ENCODE data around the gene ATP8B4.

Gene ATP8B4

GRCh38 chr15:49990835-49991545 is 128.0 kb downstream of the ATP8B4 start:
- POLR2A ChIA-PET, result interaction anchor here (0.7 kb wide), 1 partner anchor 118 kb away, joined by 3 read pairs; no protein-coding TSS in a partner anchor
- TF ChIP-seq BHLHE40 (IDR thresholded peaks at IDR 0.05; ENCODE audit: borderline replicate concordance) (no peak), ELF4 (IDR thresholded peaks at IDR 0.05) (no peak), HDGF (IDR thresholded peaks at IDR 0.05; ENCODE audit: borderline replicate concordance) (no peak), NFRKB (IDR thresholded peaks at IDR 0.05) (no peak), SUZ12 (IDR thresholded peaks at IDR 0.05) (no peak)
- CTCF ChIA-PET, result interaction anchor here (0.7 kb wide), 1 partner anchor 150 kb away, joined by 4 read pairs; no protein-coding TSS in a partner anchor
- no peak for DNase-seq (ENCODE audit: extremely low spot score)

GRCh38 chr15:49989498-49989897 is 129.5 kb downstream of the ATP8B4 start:
- no peak for DNase-seq (ENCODE audit: extremely low spot score)
- ChIA-PET CTCF (no interaction called here), POLR2A (no interaction called here)
- TF ChIP-seq FOXA1 (IDR thresholded peaks at IDR 0.05) (no peak), NFRKB (IDR thresholded peaks at IDR 0.05) (no peak), CTBP1 (IDR thresholded peaks at IDR 0.05; ENCODE audit: borderline replicate concordance) (no peak), HDGF (IDR thresholded peaks at IDR 0.05; ENCODE audit: borderline replicate concordance) (no peak)

GRCh38 chr15:49988766-49989165 is 130.3 kb downstream of the ATP8B4 start:
- DNase-seq (ENCODE audit: extremely low spot score), result no peak
- ChIA-PET CTCF (no interaction called here), POLR2A (no interaction called here)
- TF ChIP-seq ARNT (IDR thresholded peaks at IDR 0.05), result no peak
- TF ChIP-seq HDGF (IDR thresholded peaks at IDR 0.05; ENCODE audit: borderline replicate concordance), result no peak
- no peak for TF ChIP-seq FOXM1 (IDR thresholded peaks at IDR 0.05; ENCODE audit: borderline replicate concordance)
- TF ChIP-seq TARDBP (IDR thresholded peaks at IDR 0.05), result no peak
- TF ChIP-seq BHLHE40 (IDR thresholded peaks at IDR 0.05; ENCODE audit: borderline replicate concordance), result no peak
- no peak for TF ChIP-seq LEF1 (IDR thresholded peaks at IDR 0.05; ENCODE audit: borderline replicate concordance)
- TF ChIP-seq ELF4 (IDR thresholded peaks at IDR 0.05), result no peak
- no peak for TF ChIP-seq L3MBTL2 (conservative IDR thresholded peaks at IDR 0.05)
- TF ChIP-seq SP1 (IDR thresholded peaks at IDR 0.05), result no peak
- no peak for TF ChIP-seq CTBP1 (IDR thresholded peaks at IDR 0.05; ENCODE audit: borderline replicate concordance)
- TF ChIP-seq PKNOX1 (IDR thresholded peaks at IDR 0.05), result no peak
- no peak for TF ChIP-seq SUZ12 (IDR thresholded peaks at IDR 0.05)
- no peak for TF ChIP-seq FOXA1 (IDR thresholded peaks at IDR 0.05)
- TF ChIP-seq ZNF384 (IDR thresholded peaks at IDR 0.05), result no peak

- DNase-seq (ENCODE audit: extremely low spot score), result no peak
- TF ChIP-seq PKNOX1 (IDR thresholded peaks at IDR 0.05) (no peak), FOXK2 (IDR thresholded peaks at IDR 0.05) (no peak), L3MBTL2 (conservative IDR thresholded peaks at IDR 0.05) (no peak), FOXA1 (IDR thresholded peaks at IDR 0.05) (no peak), NFRKB (IDR thresholded peaks at IDR 0.05) (no peak), ARNT (IDR thresholded peaks at IDR 0.05) (no peak), SUZ12 (IDR thresholded peaks at IDR 0.05) (no peak)
- ChIA-PET POLR2A (no interaction called here), CTCF (no interaction called here)
These were observed 131.1 kb downstream of the ATP8B4 start for GRCh38 chr15:49987896-49988295.

GRCh38 chr15:49987198-49987785 is 131.7 kb downstream of the ATP8B4 start:
- DNase-seq (ENCODE audit: extremely low spot score), result no peak
- CTCF ChIA-PET, result no interaction called here
- POLR2A ChIA-PET, result no interaction called here
- TF ChIP-seq NFRKB (IDR thresholded peaks at IDR 0.05), result no peak

- DNase-seq (ENCODE audit: extremely low spot score), result no peak
- POLR2A ChIA-PET, result no interaction called here
- CTCF ChIA-PET, result no interaction called here
- TF ChIP-seq SUZ12 (IDR thresholded peaks at IDR 0.05), result no peak
- TF ChIP-seq CTBP1 (IDR thresholded peaks at IDR 0.05; ENCODE audit: borderline replicate concordance), result no peak
- no peak for TF ChIP-seq NFRKB (IDR thresholded peaks at IDR 0.05)
- TF ChIP-seq FOXK2 (IDR thresholded peaks at IDR 0.05), result no peak
- TF ChIP-seq FOXA1 (IDR thresholded peaks at IDR 0.05), result no peak
- TF ChIP-seq ELF4 (IDR thresholded peaks at IDR 0.05), result no peak
- TF ChIP-seq LEF1 (IDR thresholded peaks at IDR 0.05; ENCODE audit: borderline replicate concordance), result no peak
- TF ChIP-seq SP1 (IDR thresholded peaks at IDR 0.05), result no peak
- TF ChIP-seq FOXM1 (IDR thresholded peaks at IDR 0.05; ENCODE audit: borderline replicate concordance), result no peak
- TF ChIP-seq TARDBP (IDR thresholded peaks at IDR 0.05), result no peak
- no peak for TF ChIP-seq HDGF (IDR thresholded peaks at IDR 0.05; ENCODE audit: borderline replicate concordance)
- TF ChIP-seq L3MBTL2 (conservative IDR thresholded peaks at IDR 0.05), result no peak
These were observed 132.7 kb downstream of the ATP8B4 start for GRCh38 chr15:49986326-49986725.

- TF ChIP-seq PKNOX1 (IDR thresholded peaks at IDR 0.05) (no peak), ELF4 (IDR thresholded peaks at IDR 0.05) (no peak), BHLHE40 (IDR thresholded peaks at IDR 0.05; ENCODE audit: borderline replicate concordance) (no peak), CTBP1 (IDR thresholded peaks at IDR 0.05; ENCODE audit: borderline replicate concordance) (no peak), FOXA1 (IDR thresholded peaks at IDR 0.05) (no peak), FOXM1 (IDR thresholded peaks at IDR 0.05; ENCODE audit: borderline replicate concordance) (no peak), ARNT (IDR thresholded peaks at IDR 0.05) (no peak), LEF1 (IDR thresholded peaks at IDR 0.05; ENCODE audit: borderline replicate concordance) (no peak), SUZ12 (IDR thresholded peaks at IDR 0.05) (no peak), TARDBP (IDR thresholded peaks at IDR 0.05) (no peak), FOXK2 (IDR thresholded peaks at IDR 0.05) (no peak), L3MBTL2 (conservative IDR thresholded peaks at IDR 0.05) (no peak)
- ChIA-PET POLR2A (no interaction called here), CTCF (no interaction called here)
- DNase-seq (ENCODE audit: extremely low spot score), result no peak
These were observed 133.6 kb downstream of the ATP8B4 start for GRCh38 chr15:49985463-49985862.

Measured in HEK293T (cell line).